Smooth muscle cell (in vitro differentiated cells): ENCODE results near the gene ATP10A. TPM values are rescaled to one million over a fixed set of nuclear protein-coding genes. Genes with fewer than 3 reads are reported as not detected.

Experiments
- DNase-seq: peaks from one replicate; lab custom pipeline; 2025; ENCODE audit not compliant: unreplicated experiment; lab: John Stamatoyannopoulos, UW
- H2AFZ ChIP-seq: fragments of 200-600 bp; sonication (generic); 2 replicates; pipeline ENCODE4 v1.6.0; 2016; ENCODE audit warnings: antibody characterized with exemption, low read depth, mild to moderate bottlenecking
- H3F3A ChIP-seq: fragments of 200-600 bp; sonication (generic); 2 replicates; pipeline ENCODE4 v1.6.0; 2017; ENCODE audit warnings: antibody characterized with exemption, low read depth
- H3K27ac ChIP-seq: fragments of 200-600 bp; sonication (generic); 2 replicates; pipeline ENCODE4 v1.5.1; 2016; ENCODE audit warnings: low read depth, mild to moderate bottlenecking
- H3K27me3 ChIP-seq: fragments of 200-600 bp; sonication (generic); 2 replicates; pipeline ENCODE4 v1.6.1; 2016; ENCODE audit warnings: low read depth, mild to moderate bottlenecking
- H3K36me3 ChIP-seq: fragments of 200-600 bp; sonication (generic); 2 replicates; pipeline ENCODE4 v1.5.1; 2016; ENCODE audit warnings: low read depth
- H3K4me1 ChIP-seq: fragments of 200-600 bp; sonication (generic); 2 replicates; pipeline ENCODE4 v1.5.1; 2016; ENCODE audit warnings: low read depth
- H3K4me2 ChIP-seq: fragments of 200-600 bp; sonication (generic); 2 replicates; pipeline ENCODE4 v1.6.0; 2016; ENCODE audit warnings: mild to moderate bottlenecking
- H3K4me3 ChIP-seq: fragments of 200-600 bp; sonication (generic); 2 replicates; pipeline ENCODE4 v1.5.1; 2016; ENCODE audit warnings: mild to moderate bottlenecking
- H3K79me2 ChIP-seq: fragments of 200-600 bp; sonication (generic); 2 replicates; pipeline ENCODE4 v1.6.0; 2016; ENCODE audit warnings: low read depth, mild to moderate bottlenecking
- H3K9ac ChIP-seq: fragments of 200-600 bp; sonication (generic); 2 replicates; pipeline ENCODE4 v1.6.0; 2016; ENCODE audit warnings: low read depth
- H3K9me3 ChIP-seq: fragments of 200-600 bp; sonication (generic); replicated peaks from 2 replicates; pipeline ENCODE4 v1.5.1; 2016; ENCODE audit warnings: low read depth
- H4K20me1 ChIP-seq: fragments of 200-600 bp; sonication (generic); 2 replicates; pipeline ENCODE4 v1.6.0; 2016; ENCODE audit warnings: low read depth
- CTCF ChIP-seq: fragments of 200-600 bp; sonication (generic); IDR thresholded peaks from 2 replicates; pipeline ENCODE4 v1.5.1; 2017; ENCODE audit warnings: borderline replicate concordance, mild to moderate bottlenecking, antibody characterized with exemption; ENCODE audit not compliant: insufficient read depth, poor library complexity, severe bottlenecking
- WGBS: methylation state at CpG from one replicate; pipeline ENCODE4 v1.1.7; 2016; ENCODE audit warnings: low lambda C conversion rate; 5-methylcytosine and 5-hydroxymethylcytosine counted together
- polyA plus RNA-seq: library from polyadenylated mRNA; unstranded; fragments of >200 nt; fragmentation: Nextera tagmentation; extraction: Ambion mirVana; gene quantifications from 2 replicates; pipeline ENCODE4 v1.2.1, GENCODE V29; 2016
- total RNA-seq: library from RNA; depleted of rRNA; stranded (reverse); fragments of >200 nt; gene quantifications from 2 replicates; pipeline ENCODE4 v1.2.3, GENCODE V29; 2014

Gene ATP10A
- total and polyA plus RNA-seq, 2 experiments from 2014 or later: 10.6 to 12.3 TPM

- 87% methylated on average over 3 of the region's 3 CpGs for WGBS
- no peaks in the 10 kb centered on the region for H3F3A ChIP-seq
- no peaks in the 10 kb centered on the region for H3K27me3 ChIP-seq
- H3K9me3 ChIP-seq: no peaks in the 10 kb centered on the region
- no peak for DNase-seq
- no peak overlapping the region for H3K4me3 ChIP-seq
- no peaks in the 10 kb centered on the region for H4K20me1 ChIP-seq
- no peak overlapping the region for H3K27ac ChIP-seq
- H3K36me3 ChIP-seq: no peaks in the 10 kb centered on the region
- H3K4me2 ChIP-seq: no peak overlapping the region
- no peak overlapping the region for H3K9ac ChIP-seq
- no peak overlapping the region for H2AFZ ChIP-seq
- no peak for TF ChIP-seq CTCF
- peaks cover 9% of the 10 kb centered on the region for H3K79me2 ChIP-seq
- H3K4me1 ChIP-seq: no peaks in the 10 kb centered on the region
Observed at GRCh38 chr15:25812845-25813244, 50.3 kb downstream of the ATP10A start.

- H2AFZ ChIP-seq: no peak overlapping the region
- H3K9ac ChIP-seq: no peak overlapping the region
- no peaks in the 10 kb centered on the region for H3K9me3 ChIP-seq
- H3K36me3 ChIP-seq: no peaks in the 10 kb centered on the region
- H3K27me3 ChIP-seq: no peaks in the 10 kb centered on the region
- no peak overlapping the region for H3K4me2 ChIP-seq
- H4K20me1 ChIP-seq: no peaks in the 10 kb centered on the region
- no peaks in the 10 kb centered on the region for H3F3A ChIP-seq
- peaks cover 5% of the 10 kb centered on the region for H3K79me2 ChIP-seq
- no peak for TF ChIP-seq CTCF
- H3K4me1 ChIP-seq: no peaks in the 10 kb centered on the region
- H3K27ac ChIP-seq: no peak overlapping the region
- DNase-seq: no peak
- WGBS: 97% methylated on average over 4 of the region's 4 CpGs
- no peak overlapping the region for H3K4me3 ChIP-seq
Observed at GRCh38 chr15:25812073-25812472, 51.1 kb downstream of the ATP10A start.

DNA sequence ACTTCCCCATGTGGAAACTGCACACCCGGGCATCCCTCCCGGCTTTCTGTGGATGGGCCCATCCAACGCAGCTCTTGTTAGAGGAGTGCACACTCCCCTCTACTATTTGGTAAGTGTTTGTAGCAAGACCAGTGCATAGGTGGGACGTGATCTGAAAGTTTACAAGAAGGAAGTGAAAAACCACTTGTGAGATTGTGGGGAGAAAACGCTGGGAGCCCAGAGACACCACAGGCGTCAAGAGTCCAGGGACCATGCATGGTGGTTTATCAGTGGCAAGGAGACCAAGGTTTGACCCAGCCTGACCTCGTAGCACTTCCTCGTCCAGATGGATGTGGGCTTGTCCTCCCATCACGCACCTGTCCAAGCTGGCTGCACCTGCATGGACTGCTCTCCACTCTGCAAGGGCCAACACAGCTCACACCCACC, 51.6 kb downstream of the ATP10A start:
- Histone ChIP-seq H3K4me1 (no peaks in the 10 kb centered on the region), H3K9me3 (no peaks in the 10 kb centered on the region), H3K27me3 (no peaks in the 10 kb centered on the region), H2AFZ (no peak overlapping the region), H3K79me2 (peaks cover 5% of the 10 kb centered on the region), H3K36me3 (no peaks in the 10 kb centered on the region), H3K4me3 (no peak overlapping the region), H4K20me1 (no peaks in the 10 kb centered on the region), H3K27ac (no peak overlapping the region), H3K4me2 (no peak overlapping the region), H3F3A (no peaks in the 10 kb centered on the region), H3K9ac (no peak overlapping the region)
- no peak for DNase-seq
- WGBS: 98% methylated on average over 9 of the region's 9 CpGs
- TF ChIP-seq CTCF: no peak

GRCh38 chr15:25810631-25811091, 52.5 kb downstream of the ATP10A start:
- Histone ChIP-seq H3K27me3 (no peaks in the 10 kb centered on the region), H3K4me2 (no peak overlapping the region), H3K4me1 (no peaks in the 10 kb centered on the region), H3K79me2 (peaks cover 2% of the 10 kb centered on the region), H4K20me1 (no peaks in the 10 kb centered on the region), H3K4me3 (no peak overlapping the region), H3K9ac (no peak overlapping the region), H3K9me3 (no peaks in the 10 kb centered on the region), H3K27ac (no peak overlapping the region), H3F3A (no peaks in the 10 kb centered on the region), H3K36me3 (no peaks in the 10 kb centered on the region), H2AFZ (no peak overlapping the region)
- no peak for TF ChIP-seq CTCF
- DNase-seq: no peak
- whole genome bisulfite sequencing: 64% methylated on average over 13 of the region's 13 CpGs
